Testis (tissue), 2 donors: ENCODE results near the gene EFNA5.

ENCODE experiments used
- POLR2A ChIP-seq: fragments of 450-650 bp; IDR thresholded peaks from one replicate; pipeline ENCODE4 v1.6.1; 2017; ENCODE audit warnings: antibody characterized with exemption, mild to moderate bottlenecking, moderate library complexity
- TF ChIP-seq, protein P1 (sequence below), 3 experiments: fragments of 450-650 bp in 2 of 3; fragments of 200-600 bp in 1 of 3; sonication (generic) in 1 of 3; IDR thresholded peaks; one replicate each; pipeline ENCODE4 v1.5.1; 2016 to 2019; ENCODE audit warnings: antibody characterized with exemption in 3 of 3, mild to moderate bottlenecking in 2 of 3, moderate library complexity in 1 of 3

DNA sequence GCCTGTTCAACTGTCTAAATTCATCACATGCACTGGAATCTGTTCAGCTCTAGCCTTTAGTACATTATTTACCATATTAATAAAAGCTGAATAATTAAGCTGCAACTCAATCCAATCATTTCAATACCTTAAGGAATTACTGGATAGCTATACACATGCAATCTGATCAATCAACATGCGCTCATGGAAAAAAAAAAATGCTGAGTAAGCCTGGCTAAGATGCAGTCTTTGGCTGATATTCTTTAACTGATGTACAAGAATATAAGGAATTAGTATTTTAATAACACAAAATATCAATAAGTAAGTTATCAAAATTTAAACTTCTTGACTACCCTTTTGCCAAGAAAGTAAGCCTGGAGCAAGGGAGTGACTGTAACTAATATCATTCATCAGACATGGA, 15.9 kb downstream of the EFNA5 start:
- TF ChIP-seq, protein P1, sequence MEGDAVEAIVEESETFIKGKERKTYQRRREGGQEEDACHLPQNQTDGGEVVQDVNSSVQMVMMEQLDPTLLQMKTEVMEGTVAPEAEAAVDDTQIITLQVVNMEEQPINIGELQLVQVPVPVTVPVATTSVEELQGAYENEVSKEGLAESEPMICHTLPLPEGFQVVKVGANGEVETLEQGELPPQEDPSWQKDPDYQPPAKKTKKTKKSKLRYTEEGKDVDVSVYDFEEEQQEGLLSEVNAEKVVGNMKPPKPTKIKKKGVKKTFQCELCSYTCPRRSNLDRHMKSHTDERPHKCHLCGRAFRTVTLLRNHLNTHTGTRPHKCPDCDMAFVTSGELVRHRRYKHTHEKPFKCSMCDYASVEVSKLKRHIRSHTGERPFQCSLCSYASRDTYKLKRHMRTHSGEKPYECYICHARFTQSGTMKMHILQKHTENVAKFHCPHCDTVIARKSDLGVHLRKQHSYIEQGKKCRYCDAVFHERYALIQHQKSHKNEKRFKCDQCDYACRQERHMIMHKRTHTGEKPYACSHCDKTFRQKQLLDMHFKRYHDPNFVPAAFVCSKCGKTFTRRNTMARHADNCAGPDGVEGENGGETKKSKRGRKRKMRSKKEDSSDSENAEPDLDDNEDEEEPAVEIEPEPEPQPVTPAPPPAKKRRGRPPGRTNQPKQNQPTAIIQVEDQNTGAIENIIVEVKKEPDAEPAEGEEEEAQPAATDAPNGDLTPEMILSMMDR (IDR thresholded peaks at IDR 0.05) = no peak
- no peak for TF ChIP-seq POLR2A
